GM18861 (cell line): ENCODE results near the gene FSHB.
"Not testable (repeated sequence)": the region's sequence is repeated elsewhere in the genome, so short reads cannot be mapped to it uniquely, and the experiment has no call there.

ENCODE experiments used
- ATAC-seq: cut with Tn5 transposase; IDR thresholded peaks from one replicate; pipeline ENCODE4 v1.9.1; 2021; ENCODE audit not compliant: unreplicated experiment

The FSHB gene

GRCh38 chr11:30230714-30231113 lies at the start of gene FSHB:
TSS of gene FSHB (plus strand) at chr11:30231014. CDS start at chr11:30231903, 889 bp downstream.
- no peak for ATAC-seq

GRCh38 chr11:30186748-30187147 lies 44.1 kb upstream of the FSHB start:
- ATAC-seq, result no peak

GRCh38 chr11:30192620-30193019 lies 38.2 kb upstream of the FSHB start:
- ATAC-seq, result no peak

- peak; percentile 94 for ATAC-seq
These were observed 34.2 kb upstream of the FSHB start for GRCh38 chr11:30196400-30197206.

GRCh38 chr11:30197869-30198268 lies 32.9 kb upstream of the FSHB start:
- ATAC-seq, result no peak

GRCh38 chr11:30202989-30203388 lies 27.8 kb upstream of the FSHB start:
- ATAC-seq, result not testable (repeated sequence)

GRCh38 chr11:30203850-30204249 lies 27.0 kb upstream of the FSHB start:
- ATAC-seq, result no peak

- ATAC-seq, result peak; percentile 67
These were observed 24.4 kb upstream of the FSHB start for GRCh38 chr11:30206249-30206996.

GRCh38 chr11:30210357-30210756 lies 20.5 kb upstream of the FSHB start:
- no peak for ATAC-seq

- ATAC-seq, result no peak
These were observed 14.3 kb upstream of the FSHB start for GRCh38 chr11:30216534-30216933.

- ATAC-seq, result no peak
These were observed 12.5 kb upstream of the FSHB start for GRCh38 chr11:30218278-30218677.

GRCh38 chr11:30225642-30226041 lies 5.2 kb upstream of the FSHB start:
- ATAC-seq, result no peak

GRCh38 chr11:30228323-30228884 lies 2.4 kb upstream of the FSHB start:
- no peak for ATAC-seq

- no peak for ATAC-seq
These were observed 8.2 kb downstream of the FSHB start for GRCh38 chr11:30239025-30239424.

GRCh38 chr11:30244265-30244664 lies 13.5 kb downstream of the FSHB start:
- ATAC-seq, result no peak

GRCh38 chr11:30245621-30246020 lies 14.8 kb downstream of the FSHB start:
- ATAC-seq, result no peak

- ATAC-seq, result no peak
These were observed 23.8 kb downstream of the FSHB start for GRCh38 chr11:30254307-30255298.

GRCh38 chr11:30255637-30256036 lies 24.8 kb downstream of the FSHB start:
- ATAC-seq, result no peak

- ATAC-seq, result no peak
These were observed 26.2 kb downstream of the FSHB start for GRCh38 chr11:30257058-30257457.

GRCh38 chr11:30258679-30259078 lies 27.9 kb downstream of the FSHB start:
- ATAC-seq, result peak; percentile 32

- peak; percentile 98 for ATAC-seq
These were observed 30.0 kb downstream of the FSHB start for GRCh38 chr11:30260813-30261212.
